Posterior cingulate gyrus (tissue), 11 donors: ENCODE data around the gene UBAP2.

Experiments used
- DNase-seq, 10 donors: peaks; one replicate each; pipeline versions ENCODE4 v3.0.0 to v3.0.0-alpha.2; 2020 to 2021; ENCODE audit warnings: mixed read lengths in 3 of 10
- intact Hi-C: fragments of 100-400 bp; cut with DNase I; formaldehyde crosslinking; loops from one replicate; pipeline ENCODE4 v1.15.1; 2023

The UBAP2 gene

DNA sequence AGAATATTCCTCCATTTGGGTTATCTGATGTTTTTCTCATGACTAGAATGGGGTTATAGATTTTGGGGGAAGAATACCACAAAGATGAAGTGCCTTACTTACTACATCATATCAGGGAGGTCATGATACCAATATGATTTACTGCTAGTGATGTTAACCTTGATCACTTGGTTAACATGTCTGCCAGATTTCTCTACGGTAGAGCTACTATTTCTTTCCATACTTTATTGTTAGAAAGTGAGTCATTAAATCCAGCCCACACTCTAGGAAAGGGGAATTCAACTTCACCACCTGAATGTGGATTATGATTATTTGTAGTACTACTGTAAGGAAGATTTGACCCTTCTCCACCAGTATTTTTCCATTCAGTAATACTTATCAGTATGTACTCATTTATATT lies 167.1 kb downstream of the UBAP2 start:
- intact Hi-C loops, result no loop called here
- no peak for DNase-seq

DNA sequence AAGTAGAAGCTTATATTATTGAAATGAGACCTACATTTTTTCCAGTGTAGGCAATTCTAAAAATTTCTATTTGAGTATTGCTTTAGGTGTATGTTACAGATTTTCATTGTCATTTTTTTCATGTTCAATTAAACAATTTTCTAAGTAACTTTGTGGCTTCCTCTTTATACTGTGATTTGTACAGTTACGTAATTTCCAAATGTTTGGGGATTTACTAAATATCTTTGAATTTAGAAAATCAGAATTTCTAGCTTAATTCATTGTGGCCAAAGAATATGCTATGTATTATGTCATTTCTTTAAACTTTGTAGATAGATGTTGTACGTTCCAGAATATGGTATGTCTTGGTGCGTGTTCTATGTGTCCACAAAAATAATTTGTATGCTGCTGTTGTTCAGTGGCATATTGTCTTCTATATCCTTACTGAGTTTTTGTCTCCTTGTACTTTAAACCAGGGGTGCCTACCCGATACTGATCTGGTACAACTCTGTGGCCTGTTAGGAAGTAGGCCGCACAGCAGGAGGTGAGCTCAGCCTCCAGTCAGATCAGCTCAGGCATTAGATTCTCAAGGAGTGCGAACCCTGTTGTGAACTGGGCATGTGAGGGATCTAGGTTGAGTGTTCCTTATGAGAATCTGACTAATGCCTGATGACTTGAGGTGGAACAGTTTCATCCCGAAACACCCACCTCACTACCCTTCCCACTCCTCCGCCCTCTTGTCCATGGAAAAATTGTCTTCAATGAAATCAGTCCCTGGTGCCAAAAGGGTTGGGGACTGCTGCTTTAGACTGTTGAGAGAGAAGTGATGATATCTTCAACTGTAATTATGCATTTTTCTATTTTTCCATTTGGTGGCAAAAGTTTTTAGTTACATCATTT lies 168.2 kb downstream of the UBAP2 start:
- no peak for DNase-seq
- intact Hi-C loops, result no loop called here

DNA sequence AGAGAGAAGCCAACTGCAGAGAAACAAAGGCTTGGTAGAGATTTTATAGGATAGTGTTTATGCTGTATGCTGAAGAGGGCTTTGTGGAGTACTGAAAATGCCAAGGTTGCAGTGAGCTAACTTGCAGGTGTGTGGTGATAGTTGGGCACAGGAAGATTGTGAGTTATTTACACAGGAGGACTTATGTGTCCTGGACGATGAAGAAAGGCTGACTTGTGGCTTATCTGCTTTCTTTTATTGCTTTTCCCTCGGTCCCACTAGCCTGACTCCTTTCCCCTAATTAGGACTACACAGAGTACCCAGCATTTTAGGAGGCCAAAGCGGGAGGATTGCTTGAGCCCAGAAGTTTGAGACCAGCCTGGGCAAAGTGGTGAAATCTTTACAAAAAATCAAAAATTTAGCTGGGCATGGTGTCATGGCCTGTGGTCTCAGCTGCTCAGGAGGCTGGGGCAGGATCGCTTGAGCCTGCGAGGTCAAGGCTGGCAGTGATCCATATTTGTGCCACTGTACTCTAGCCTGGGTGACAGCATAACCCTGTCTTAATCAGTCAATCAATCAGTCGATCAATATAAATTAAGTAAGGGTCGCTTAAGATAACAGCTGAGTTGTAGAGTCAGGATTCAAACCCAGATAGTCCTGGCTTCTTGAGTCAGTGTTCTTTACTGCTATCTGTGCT lies 169.9 kb downstream of the UBAP2 start:
- intact Hi-C loops, result no loop called here

DNA sequence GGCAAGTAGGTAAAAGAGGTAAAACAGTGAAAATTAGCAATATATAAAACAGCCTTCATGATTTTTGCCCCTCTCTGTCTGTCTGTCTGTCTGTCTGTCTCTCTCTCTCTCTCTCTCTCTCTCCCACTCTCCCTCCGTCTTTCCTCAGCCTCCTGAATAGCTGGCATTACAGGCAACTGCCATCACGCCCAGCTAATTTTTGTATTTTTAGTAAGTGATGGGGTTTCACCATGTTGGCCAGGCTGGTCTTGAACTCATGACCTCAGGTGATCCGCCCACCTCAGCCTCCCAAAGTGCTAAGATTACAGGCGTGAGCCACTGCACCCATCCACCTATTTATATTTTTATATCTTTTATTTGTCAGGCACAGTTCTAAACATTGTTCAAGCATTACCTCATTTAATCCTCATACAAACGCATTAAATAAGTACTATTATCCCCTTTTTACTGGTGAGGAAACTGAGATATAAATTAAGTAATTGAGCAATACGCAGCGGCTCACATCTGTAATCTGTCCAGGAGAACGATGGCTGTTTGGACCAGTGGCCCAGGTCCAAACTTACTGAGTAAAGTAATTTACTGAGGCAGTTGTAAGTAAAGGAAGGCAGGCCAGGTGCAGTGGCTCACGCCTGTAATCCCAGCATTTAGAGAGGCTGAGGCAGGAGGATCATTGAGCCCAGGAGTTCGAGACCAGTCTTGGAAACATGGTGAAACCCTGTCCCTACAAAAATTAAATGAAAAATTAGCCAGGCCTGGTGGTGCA lies 170.8 kb downstream of the UBAP2 start:
- intact Hi-C loops, result no loop called here
- DNase-seq, result no peak

More for the DNA sequence above, 169.9 kb downstream of the UBAP2 start:
- no peak for DNase-seq
